Forelimb muscle (tissue), 1 donor: ENCODE measurements around the gene ATP5ME. TPM values are rescaled to one million over a fixed set of nuclear protein-coding genes. Genes with fewer than 3 reads are reported as not detected.
"Not testable (repeated sequence)": the region's sequence is repeated elsewhere in the genome, so short reads cannot be mapped to it uniquely, and the experiment has no call there.

ENCODE experiments used
- DNase-seq: peaks from one replicate; pipeline ENCODE4 v3.0.0-alpha.2; 2013; ENCODE audit warnings: low read depth
- polyA plus RNA-seq: library from polyadenylated mRNA; unstranded; fragments of 120-200 nt; gene quantifications from one replicate; pipeline ENCODE4 v1.2.1, GENCODE V29; 2013; ENCODE audit not compliant: insufficient read length

The ATP5ME gene
- polyA plus RNA-seq, 1 donor, result 288 TPM

- DNase-seq, result no peak
Observed at GRCh38 chr4:635851-636627, 38.0 kb downstream of the ATP5ME start.

DNA sequence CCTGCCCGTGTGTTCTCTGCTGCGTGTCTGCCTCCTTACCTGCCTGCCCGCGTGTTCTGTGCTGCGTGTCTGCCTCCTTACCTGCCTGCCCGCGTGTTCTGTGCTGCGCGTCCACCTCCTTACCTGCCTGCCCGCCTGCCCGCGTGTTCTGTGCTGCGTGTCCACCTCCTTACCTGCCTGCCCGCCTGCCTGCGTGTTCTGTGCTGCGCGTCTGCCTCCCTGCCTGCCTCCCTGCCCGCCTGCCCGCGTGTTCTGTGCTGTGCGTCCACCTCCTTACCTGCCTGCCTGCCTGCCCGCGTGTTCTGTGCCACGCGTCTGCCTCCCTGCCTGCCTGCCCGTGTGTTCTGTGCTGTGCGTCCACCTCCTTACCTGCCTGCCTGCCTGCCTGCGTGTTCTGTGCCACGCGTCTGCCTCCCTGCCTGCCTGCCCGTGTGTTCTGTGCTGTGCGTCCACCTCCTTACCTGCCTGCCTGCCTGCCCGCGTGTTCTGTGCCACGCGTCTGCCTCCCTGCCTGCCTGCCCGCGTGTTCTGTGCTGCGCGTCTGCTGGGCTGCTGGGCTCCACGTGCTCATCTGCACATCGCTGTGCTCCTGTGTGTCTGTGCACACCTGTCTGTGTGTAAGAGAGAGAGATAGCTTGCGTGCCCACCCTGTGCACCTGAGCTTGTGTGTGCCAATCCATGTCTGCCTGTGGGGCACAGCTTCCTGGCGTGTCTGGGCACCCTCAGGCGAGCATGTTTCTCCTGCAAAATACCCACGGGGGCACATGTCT lies 38.8 kb downstream of the ATP5ME start:
- not testable (repeated sequence) for DNase-seq

DNA sequence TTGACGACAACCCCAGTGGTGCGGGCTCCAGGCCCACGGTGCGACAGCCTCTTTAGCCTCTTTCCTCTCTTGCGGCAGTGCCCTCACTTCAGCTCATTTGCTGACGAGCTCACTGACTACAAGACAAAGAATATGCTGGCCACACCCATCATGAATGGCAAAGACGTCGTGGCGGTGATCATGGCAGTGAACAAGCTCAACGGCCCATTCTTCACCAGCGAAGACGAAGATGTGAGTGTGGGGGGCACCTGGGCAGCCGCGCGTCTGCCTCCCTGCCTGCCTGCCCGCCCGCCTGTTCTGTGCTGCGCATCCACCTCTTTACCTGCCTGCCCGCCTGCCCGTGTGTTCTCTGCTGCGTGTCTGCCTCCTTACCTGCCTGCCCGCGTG lies 39.5 kb downstream of the ATP5ME start:
- DNase-seq, result no peak

GRCh38 chr4:633976-634598 lies 40.0 kb downstream of the ATP5ME start:
- no peak for DNase-seq

DNA sequence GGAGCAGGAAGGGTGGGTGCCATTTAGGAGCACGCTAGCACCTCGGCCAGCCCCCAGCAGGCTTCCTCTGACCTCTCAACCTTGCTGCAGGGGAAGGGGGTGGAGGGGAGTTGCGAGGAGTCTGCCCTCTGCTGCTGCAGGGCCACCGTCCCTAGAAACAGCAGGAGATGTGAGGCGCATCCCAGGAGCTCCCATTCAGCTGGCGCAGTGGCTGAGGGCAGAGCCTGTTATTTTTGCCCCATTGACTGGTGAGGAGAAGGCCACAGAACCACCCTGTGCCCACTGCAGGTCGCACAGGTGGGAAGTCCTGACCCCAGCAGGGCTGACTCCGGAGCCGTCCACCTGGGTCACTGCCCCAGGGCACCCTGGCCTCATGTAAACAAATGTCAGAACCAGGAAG lies 40.7 kb downstream of the ATP5ME start:
- no peak for DNase-seq

DNA sequence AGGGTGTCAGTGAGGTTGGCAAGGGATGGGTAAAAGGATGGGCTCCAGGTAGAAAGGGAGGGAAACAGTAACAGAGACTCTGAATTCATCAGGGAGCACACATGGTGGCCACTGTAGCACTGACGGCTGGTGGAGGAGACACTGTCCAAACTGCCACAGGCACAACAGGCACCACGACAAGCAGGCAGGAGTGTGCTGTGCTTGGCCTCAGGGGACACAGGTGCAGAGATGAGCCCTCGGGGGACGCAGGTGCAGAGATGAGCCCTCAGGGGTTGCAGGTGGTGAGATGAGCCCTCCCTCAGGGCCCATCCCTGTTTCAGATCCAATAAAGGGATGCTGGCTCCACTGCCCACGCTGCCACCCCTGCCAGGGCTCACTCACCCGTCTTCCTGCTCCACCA lies 41.1 kb downstream of the ATP5ME start:
- DNase-seq, result no peak

DNA sequence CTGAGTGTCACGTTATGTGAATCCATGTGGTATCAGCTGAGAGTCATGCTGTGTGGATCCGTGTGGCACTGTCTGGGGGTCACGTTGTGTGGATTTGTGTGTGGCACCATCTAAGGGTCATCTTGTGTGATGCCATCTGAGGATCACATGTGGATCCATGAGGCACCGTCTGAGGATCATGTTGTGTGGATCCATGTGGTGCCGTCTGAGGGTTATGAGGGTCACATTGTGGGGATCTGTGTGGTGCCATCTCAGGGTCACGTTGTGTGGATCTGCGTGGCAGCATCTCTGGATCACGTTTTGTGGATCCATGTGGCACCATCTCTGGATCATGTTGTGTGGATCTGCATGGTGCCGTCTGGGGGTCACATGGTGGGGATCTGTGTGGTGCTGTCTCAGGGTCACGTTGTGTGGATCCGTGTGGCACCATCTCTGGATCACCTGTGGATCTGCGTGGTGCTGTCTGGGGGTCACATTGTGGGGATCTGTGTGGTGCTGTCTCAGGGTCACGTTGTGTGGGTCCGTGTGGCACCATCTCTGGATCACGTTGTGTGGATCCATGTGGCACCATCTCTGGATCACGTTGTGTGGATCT lies 41.8 kb downstream of the ATP5ME start:
- DNase-seq, result no peak

DNA sequence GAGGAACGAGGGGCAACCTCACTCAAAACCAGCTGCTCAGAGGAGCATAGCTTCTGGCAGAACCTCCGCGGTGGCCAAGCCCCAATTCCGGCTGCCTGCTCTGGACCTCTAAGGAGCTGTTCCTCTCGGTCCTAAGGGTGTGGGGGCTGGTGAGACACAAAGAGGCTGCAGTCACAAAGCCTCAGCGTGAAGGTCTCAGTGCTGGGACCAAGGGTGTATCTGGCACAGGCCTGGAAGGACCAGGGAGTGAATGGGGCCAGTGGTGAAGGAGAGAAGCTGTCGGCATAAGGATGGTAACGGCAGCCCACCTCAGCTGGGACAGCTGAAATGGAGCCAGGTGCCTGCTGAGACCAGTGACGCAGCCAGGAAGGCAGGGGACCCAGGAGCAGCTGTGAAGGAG lies 43.4 kb downstream of the ATP5ME start:
- DNase-seq, result no peak

GRCh38 chr4:629915-630641 lies 44.0 kb downstream of the ATP5ME start:
- DNase-seq, result no peak

GRCh38 chr4:629636-629914 lies 44.5 kb downstream of the ATP5ME start:
- DNase-seq, result no peak

GRCh38 chr4:628821-629635 lies 45.0 kb downstream of the ATP5ME start:
- DNase-seq, result no peak

GRCh38 chr4:628311-628741 lies 45.8 kb downstream of the ATP5ME start:
- no peak for DNase-seq

GRCh38 chr4:627347-628125 lies 46.5 kb downstream of the ATP5ME start:
- DNase-seq, result no peak

GRCh38 chr4:626201-627091 lies 47.6 kb downstream of the ATP5ME start:
- no peak for DNase-seq

DNA sequence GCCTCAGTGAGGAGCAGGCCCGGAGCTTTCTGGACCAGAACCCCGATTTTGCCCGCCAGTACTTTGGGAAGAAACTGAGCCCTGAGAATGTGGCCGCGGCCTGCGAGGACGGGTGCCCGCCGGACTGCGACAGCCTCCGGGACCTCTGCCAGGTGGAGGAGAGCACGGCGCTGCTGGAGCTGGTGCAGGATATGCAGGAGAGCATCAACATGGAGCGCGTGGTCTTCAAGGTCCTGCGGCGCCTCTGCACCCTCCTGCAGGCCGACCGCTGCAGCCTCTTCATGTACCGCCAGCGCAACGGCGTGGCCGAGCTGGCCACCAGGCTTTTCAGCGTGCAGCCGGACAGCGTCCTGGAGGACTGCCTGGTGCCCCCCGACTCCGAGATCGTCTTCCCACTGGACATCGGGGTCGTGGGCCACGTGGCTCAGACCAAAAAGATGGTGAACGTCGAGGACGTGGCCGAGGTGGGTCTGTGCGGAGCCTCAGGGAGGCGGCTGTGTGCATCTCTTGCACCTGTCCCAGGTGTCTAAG lies 48.4 kb downstream of the ATP5ME start:
- no peak for DNase-seq

DNA sequence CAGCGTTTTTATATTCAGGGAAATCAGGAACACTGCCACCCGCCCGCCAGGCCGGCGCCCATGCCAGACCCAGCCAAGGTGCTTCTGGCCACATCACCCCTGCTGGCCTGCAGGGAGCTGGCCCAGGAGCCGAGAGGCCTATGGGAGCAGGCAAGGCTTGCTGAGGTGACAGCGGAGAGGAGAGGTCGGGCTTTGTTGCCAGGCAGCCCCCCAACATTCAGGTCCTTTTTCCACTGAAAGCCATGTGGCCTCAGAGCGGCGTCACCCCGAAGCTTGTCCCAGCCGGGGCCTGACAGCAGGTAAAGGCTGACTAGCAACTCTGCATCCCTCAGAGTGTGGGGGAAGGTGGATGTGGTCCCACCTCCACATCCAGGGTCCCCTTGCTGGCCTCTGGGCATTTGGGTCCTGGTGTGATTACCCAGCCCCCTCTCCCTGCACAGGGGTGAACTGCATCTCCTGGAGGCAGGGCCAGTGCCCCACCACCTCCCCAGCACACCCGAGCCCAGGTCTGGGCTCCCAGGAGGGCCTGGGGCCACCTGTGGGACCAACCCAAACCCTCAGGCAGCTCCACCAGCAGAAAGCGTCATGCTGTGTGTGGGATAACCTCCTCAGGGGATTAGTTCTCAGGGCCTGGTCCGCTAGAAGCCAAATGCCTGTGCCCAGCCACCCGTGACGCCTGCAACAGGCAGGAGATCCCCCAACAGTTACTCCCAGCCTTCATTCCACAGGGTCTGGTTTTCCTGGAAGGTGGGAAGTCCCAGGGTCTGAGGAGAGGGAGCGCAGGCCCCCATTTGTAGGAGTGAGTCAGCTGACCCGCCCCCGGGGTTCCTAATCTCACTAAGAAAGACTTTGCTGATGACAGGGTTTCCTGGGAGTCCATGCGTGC lies 49.1 kb downstream of the ATP5ME start, which contains the start of gene PDE6B:
Gene PDE6B (plus strand): TSS at position 869 of the 886 bp plus-strand sequence. CDS start 54 bp downstream, outside the sequence.
- no peak for DNase-seq

GRCh38 chr4:623914-624566 lies 50.0 kb downstream of the ATP5ME start:
- DNase-seq, result no peak
